NK-92 treated with Interleukin-12 subunit alpha and Interleukin-12 subunit beta, amount 100 ng/mL, for 24 hours (cell line): ENCODE results near the gene CASP10.
"Not testable (repeated sequence)": the region's sequence is repeated elsewhere in the genome, so short reads cannot be mapped to it uniquely, and the experiment has no call there.

ENCODE experiments used
- DNase-seq: peaks from one replicate; lab custom pipeline; 2025; lab: John Stamatoyannopoulos, UW

CASP10 gene

GRCh38 chr2:201156036-201156435 is 26.9 kb upstream of the CASP10 start:
- no peak for DNase-seq

- DNase-seq: no peak
Measured at GRCh38 chr2:201156640-201157039, 26.3 kb upstream of the CASP10 start.

GRCh38 chr2:201157694-201158093 is 25.2 kb upstream of the CASP10 start:
- no peak for DNase-seq

GRCh38 chr2:201158111-201158929 is 24.6 kb upstream of the CASP10 start:
- no peak for DNase-seq

- no peak for DNase-seq
Measured at GRCh38 chr2:201164166-201164565, 18.8 kb upstream of the CASP10 start.

GRCh38 chr2:201167546-201167945 is 15.4 kb upstream of the CASP10 start:
- no peak for DNase-seq

- DNase-seq: not testable (repeated sequence)
Measured at GRCh38 chr2:201168496-201168895, 14.4 kb upstream of the CASP10 start.

- no peak for DNase-seq
Measured at GRCh38 chr2:201171259-201171814, 11.6 kb upstream of the CASP10 start.

GRCh38 chr2:201172279-201172678 is 10.7 kb upstream of the CASP10 start:
- DNase-seq: no peak

- DNase-seq: no peak
Measured at GRCh38 chr2:201174687-201175086, 8.3 kb upstream of the CASP10 start.

- DNase-seq: no peak
Measured at GRCh38 chr2:201176081-201176481, 6.9 kb upstream of the CASP10 start.

GRCh38 chr2:201180010-201180409 is 2.9 kb upstream of the CASP10 start:
- DNase-seq: no peak

- DNase-seq: no peak
Measured at GRCh38 chr2:201183365-201183727, 405 bp downstream of the CASP10 start.

- not testable (repeated sequence) for DNase-seq
Measured at GRCh38 chr2:201183835-201184234, 894 bp downstream of the CASP10 start.

GRCh38 chr2:201184248-201184647 is 1.3 kb downstream of the CASP10 start:
- DNase-seq: not testable (repeated sequence)

GRCh38 chr2:201185863-201186262 is 2.9 kb downstream of the CASP10 start:
- DNase-seq: no peak

- DNase-seq: no peak
Measured at GRCh38 chr2:201186982-201187381, 4.0 kb downstream of the CASP10 start.

- DNase-seq: no peak
Measured at GRCh38 chr2:201188449-201188848, 5.5 kb downstream of the CASP10 start.

GRCh38 chr2:201191132-201191875 is 8.4 kb downstream of the CASP10 start:
- no peak for DNase-seq

- no peak for DNase-seq
Measured at GRCh38 chr2:201194097-201194496, 11.2 kb downstream of the CASP10 start.

- no peak for DNase-seq
Measured at GRCh38 chr2:201195331-201195730, 12.4 kb downstream of the CASP10 start.

- DNase-seq: no peak
Measured at GRCh38 chr2:201196003-201196402, 13.1 kb downstream of the CASP10 start.

GRCh38 chr2:201196803-201197202 is 13.9 kb downstream of the CASP10 start:
- DNase-seq: no peak
